Heart left ventricle (tissue), 13 donors: ENCODE results near the gene SLC1A4.

Experiments used
- CTCF ChIP-seq, 12 donors: fragments of 200-600 bp; sonication (generic) in 4 of 12; IDR thresholded peaks; one replicate each; pipeline versions ENCODE4 v1.5.0 to v1.8.0; 2018 to 2022; ENCODE audit warnings: antibody characterized with exemption in 12 of 12, mild to moderate bottlenecking in 5 of 12
- POLR2A ChIP-seq, 2 donors: fragments of 450-650 bp; IDR thresholded peaks; one replicate each; pipeline ENCODE4 v1.6.1; 2017; ENCODE audit warnings: antibody characterized with exemption in 2 of 2, mild to moderate bottlenecking in 2 of 2, moderate library complexity in 2 of 2
- donor health status: ischemic (EF 13 %, LVEDD 7.1; RV severe dilation, severe dysfunction).
- donor health status: DM: no; HTN: yes; CAD: no.
- donor health status: DM: no; HTN: no; CAD: no.
- donor health status: ischemic (EF 25% LVEDD 6.9; RV normal size, moderate dysfunction).
- donor health status: ischemic (EF 25% LVEDD 5.7; RV mildly dilated, moderate dysfunction).
- donor health status: ischemic (EF 35%, LVEDD 5.7; RV mildly dilated, moderate dysfunction).
- donor health status: nonischemic (EF 11% LVEDD 7.7; RV severe dilation, severe dysfunction).
- donor health status: DM: yes; HTN: yes; CAD: no.
- donor health status: PGD.
- donor health status: ischemic (EF 29% LVEDD 5.4; RV normal size, mild dysfunction).
- donor health status: nonischemic (EF 23%, LVEDD 6.1; RV moderate dilation, normal function).

DNA sequence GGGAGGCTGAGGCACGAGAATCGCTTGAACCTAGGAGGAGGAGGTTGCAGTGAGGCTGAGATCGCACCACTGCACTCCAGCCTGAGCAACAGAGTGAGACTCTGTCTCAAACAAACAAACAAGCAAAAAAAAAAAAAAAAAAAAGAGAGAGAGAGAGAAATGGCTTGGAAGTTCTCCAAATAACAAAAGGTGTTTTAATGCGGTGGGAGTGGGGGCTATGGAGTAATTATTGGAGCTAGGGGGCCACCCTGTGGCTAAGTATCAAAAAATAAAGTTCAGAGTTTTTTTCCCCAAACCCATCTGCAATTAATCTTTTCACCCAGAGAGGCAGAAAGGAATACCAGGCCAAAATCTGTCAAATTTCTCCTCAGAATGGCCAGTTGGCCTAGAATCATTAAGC lies 44.0 kb downstream of the SLC1A4 start:
- no peak for TF ChIP-seq POLR2A (IDR thresholded peaks at IDR 0.05)
- peak in 7 of 12 donors; percentile 11 to 34 (median 18) for TF ChIP-seq CTCF (IDR thresholded peaks at IDR 0.05)
